IMR-90 (cell line): ENCODE data around the gene PTPN5. TPM values are rescaled to one million over a fixed set of nuclear protein-coding genes. Genes with fewer than 3 reads are reported as not detected.

Experiments used
- ATAC-seq: fragments of 200-7000 bp; cut with Tn5 transposase; 2 replicates; pipeline ENCODE4 v1.9.1; 2020; ENCODE audit warnings: low read depth, mild to moderate bottlenecking, moderate library complexity
- BruUV-seq: library from RNA; stranded (reverse); fragments of 400-500 nt; replicated peaks from 2 replicates; lab custom pipeline; 2021; lab: Mats Ljungman, UMichigan
- CTCF ChIA-PET: fragments of 300-600 bp; formaldehyde crosslinking; extraction: SDS; loops from one replicate; lab custom pipeline; 2021; ENCODE audit warnings: antibody characterized with exemption; lab: Yijun Ruan, JAX
- POLR2A ChIA-PET: fragments of 300-600 bp; sonication (Branson Sonifier 250); formaldehyde crosslinking; loops from one replicate; lab custom pipeline; 2022; ENCODE audit warnings: antibody characterized with exemption; ENCODE audit not compliant: unreplicated experiment; lab: Charles Lee
- DNase-seq: peaks from one replicate; pipeline ENCODE4 v3.0.0; 2013
- H2AFZ ChIP-seq: replicated peaks from 2 replicates; pipeline ENCODE3; 2013; ENCODE audit warnings: low read length, mild to moderate bottlenecking; ENCODE audit not compliant: poor library complexity
- H2AK5ac ChIP-seq: 2 replicates; pipeline ENCODE4 v1.6.1; 2013; ENCODE audit warnings: low read depth, low read length, inconsistent platforms
- H2AK9ac ChIP-seq: replicated peaks from 2 replicates; pipeline ENCODE3; 2013; ENCODE audit warnings: mild to moderate bottlenecking, low read depth, low read length, moderate library complexity; ENCODE audit not compliant: poor library complexity
- H2BK120ac ChIP-seq: 2 replicates; pipeline ENCODE4 v1.6.1; 2013; ENCODE audit warnings: low read depth, low read length, inconsistent platforms
- H2BK15ac ChIP-seq: 3 replicates; pipeline ENCODE4 v1.6.1; 2013; ENCODE audit warnings: low read depth, low read length, inconsistent platforms
- H2BK20ac ChIP-seq: 2 replicates; pipeline ENCODE4 v1.6.1; 2013; ENCODE audit warnings: low read depth, mild to moderate bottlenecking, inconsistent platforms, low read length, moderate library complexity
- H2BK5ac ChIP-seq: 2 replicates; pipeline ENCODE4 v1.6.1; 2013; ENCODE audit warnings: mild to moderate bottlenecking, low read depth, low read length, inconsistent platforms; ENCODE audit not compliant: poor library complexity, severe bottlenecking
- H3K14ac ChIP-seq: replicated peaks from 2 replicates; pipeline ENCODE4 v1.6.1; 2013; ENCODE audit warnings: low read depth, low read length, inconsistent platforms
- H3K18ac ChIP-seq: 2 replicates; pipeline ENCODE4 v1.6.1; 2013; ENCODE audit warnings: low read depth, low read length, control low read depth
- H3K23ac ChIP-seq: 2 replicates; pipeline ENCODE4 v1.6.1; 2013; ENCODE audit warnings: low read depth, low read length, inconsistent platforms
- H3K27ac ChIP-seq: 2 replicates; pipeline ENCODE4 v1.5.1; 2013; ENCODE audit warnings: mild to moderate bottlenecking, control low read depth, low read length; ENCODE audit not compliant: insufficient read depth
- H3K27me3 ChIP-seq: 2 replicates; pipeline ENCODE4 v1.6.1; 2013; ENCODE audit warnings: low read length; ENCODE audit not compliant: control insufficient read depth, insufficient read depth
- H3K36me3 ChIP-seq: 2 replicates; pipeline ENCODE4 v1.6.1; 2013; ENCODE audit warnings: low read length, mixed read lengths; ENCODE audit not compliant: control insufficient read depth, insufficient read depth
- H3K4ac ChIP-seq: 2 replicates; pipeline ENCODE4 v1.6.1; 2013; ENCODE audit warnings: low read depth, low read length, inconsistent platforms
- H3K4me1 ChIP-seq: 2 replicates; pipeline ENCODE4 v1.6.1; 2013; ENCODE audit warnings: low read length, mixed read lengths; ENCODE audit not compliant: control insufficient read depth, insufficient read depth
- H3K4me2 ChIP-seq: 2 replicates; pipeline ENCODE4 v1.6.1; 2013; ENCODE audit warnings: low read depth, mild to moderate bottlenecking, control low read depth, low read length, moderate library complexity
- H3K4me3 ChIP-seq: 2 replicates; pipeline ENCODE4 v1.5.1; 2013; ENCODE audit warnings: low read depth, mild to moderate bottlenecking, control low read depth, low read length, moderate library complexity; ENCODE audit not compliant: insufficient read depth
- H3K56ac ChIP-seq: 2 replicates; pipeline ENCODE4 v1.6.1; 2013; ENCODE audit warnings: low read length, inconsistent platforms; ENCODE audit not compliant: insufficient read depth; ENCODE audit errors: extremely low read depth
- H3K79me1 ChIP-seq, 2 experiments: 2 replicates each; pipeline ENCODE4 v1.6.1; 2013; ENCODE audit warnings: low read length in 2 of 2, inconsistent platforms in 1 of 2, low read depth in 1 of 2
- H3K9ac ChIP-seq: 2 replicates; pipeline ENCODE4 v1.6.1; 2013; ENCODE audit warnings: low read depth, low read length, control low read depth
- H3K9me1 ChIP-seq: 2 replicates; pipeline ENCODE4 v1.6.1; 2013; ENCODE audit warnings: low read length, inconsistent platforms; ENCODE audit not compliant: insufficient read depth
- H3K9me3 ChIP-seq: 2 replicates; pipeline ENCODE4 v1.6.1; 2013; ENCODE audit warnings: low read length; ENCODE audit not compliant: control insufficient read depth, insufficient read depth
- H4K20me1 ChIP-seq: 2 replicates; pipeline ENCODE4 v1.6.1; 2013; ENCODE audit warnings: low read length, inconsistent platforms; ENCODE audit not compliant: insufficient read depth
- H4K5ac ChIP-seq: 2 replicates; pipeline ENCODE4 v1.6.1; 2013; ENCODE audit warnings: mild to moderate bottlenecking, low read depth, low read length, control low read depth
- H4K8ac ChIP-seq, 2 experiments: 2 replicates each; pipeline ENCODE4 v1.6.1; 2013; ENCODE audit warnings: low read depth in 2 of 2, low read length in 2 of 2, control low read depth in 1 of 2, inconsistent platforms in 1 of 2
- H4K91ac ChIP-seq: 2 replicates; pipeline ENCODE4 v1.6.1; 2013; ENCODE audit warnings: low read depth, low read length, inconsistent platforms; ENCODE audit not compliant: insufficient read depth
- FOS ChIP-seq: fragments of 150-350 bp; IDR thresholded peaks from 2 replicates; pipeline ENCODE4 v1.6.1; 2016; ENCODE audit warnings: low read depth, low read length
- MAZ ChIP-seq: IDR thresholded peaks from 2 replicates; pipeline ENCODE4 v1.6.1; 2012; ENCODE audit warnings: low read depth, mild to moderate bottlenecking, low read length, improper control_type of control experiment, moderate library complexity, borderline replicate concordance
- POLR2A ChIP-seq: IDR thresholded peaks from 2 replicates; pipeline ENCODE4 v1.6.1; 2012; ENCODE audit warnings: mild to moderate bottlenecking, low read depth, low read length
- RAD21 ChIP-seq: IDR thresholded peaks from 2 replicates; pipeline ENCODE4 v1.6.1; 2012; ENCODE audit warnings: low read length, improper control_type of control experiment
- RCOR1 ChIP-seq: IDR thresholded peaks from 2 replicates; pipeline ENCODE4 v1.6.1; 2012; ENCODE audit warnings: mild to moderate bottlenecking, low read length, improper control_type of control experiment; ENCODE audit not compliant: insufficient replicate concordance
- SMC3 ChIP-seq: fragments of 150-350 bp; IDR thresholded peaks from 2 replicates; pipeline ENCODE4 v1.6.1; 2016; ENCODE audit warnings: low read depth, mild to moderate bottlenecking, antibody characterized with exemption, low read length, moderate library complexity
- WGBS, 2 experiments: methylation state at CpG; one replicate each; pipeline versions ENCODE4 v1.1.5 to v1.1.7; 2013; ENCODE audit warnings: missing lambda C conversion rate in 2 of 2; ENCODE audit not compliant: insufficient read length in 1 of 2; ENCODE audit errors: extremely low coverage in 2 of 2; 5-methylcytosine and 5-hydroxymethylcytosine counted together
- dilution Hi-C: fragments of 300-500 bp; cut with HindIII; formaldehyde crosslinking; loops from one replicate; pipeline ENCODE4 v1.14.3; 2018; ENCODE audit warnings: low sequenced_read_pairs; ENCODE audit not compliant: unreplicated experiment
- in situ Hi-C: fragments of 300-500 bp; cut with MboI; formaldehyde crosslinking; loops from 3 replicates; pipeline ENCODE4 v1.14.3; 2019; ENCODE audit warnings: low sequenced_read_pairs, inconsistent platforms, mixed read lengths
- intact Hi-C: fragments of 100-400 bp; cut with micrococcal nuclease; formaldehyde crosslinking; loops from 2 replicates; pipeline ENCODE4 v1.10.0; 2022
- polyA plus RNA-seq, 3 experiments: library from polyadenylated mRNA; depleted of rRNA; stranded (reverse); fragments of >200 nt; gene quantifications; 2 replicates each; pipeline ENCODE4 v1.2.3, GENCODE V29; 2012; ENCODE audit warnings: low replicate concordance in 1 of 3
- total RNA-seq: library from RNA; depleted of rRNA; stranded (reverse); fragments of >200 nt; gene quantifications from 2 replicates; pipeline ENCODE4 v1.2.3, GENCODE V29; 2012

PTPN5 gene
- total and polyA plus RNA-seq, 2 of the 4 experiments (the other 2 are of a cell fraction) = not detected

DNA sequence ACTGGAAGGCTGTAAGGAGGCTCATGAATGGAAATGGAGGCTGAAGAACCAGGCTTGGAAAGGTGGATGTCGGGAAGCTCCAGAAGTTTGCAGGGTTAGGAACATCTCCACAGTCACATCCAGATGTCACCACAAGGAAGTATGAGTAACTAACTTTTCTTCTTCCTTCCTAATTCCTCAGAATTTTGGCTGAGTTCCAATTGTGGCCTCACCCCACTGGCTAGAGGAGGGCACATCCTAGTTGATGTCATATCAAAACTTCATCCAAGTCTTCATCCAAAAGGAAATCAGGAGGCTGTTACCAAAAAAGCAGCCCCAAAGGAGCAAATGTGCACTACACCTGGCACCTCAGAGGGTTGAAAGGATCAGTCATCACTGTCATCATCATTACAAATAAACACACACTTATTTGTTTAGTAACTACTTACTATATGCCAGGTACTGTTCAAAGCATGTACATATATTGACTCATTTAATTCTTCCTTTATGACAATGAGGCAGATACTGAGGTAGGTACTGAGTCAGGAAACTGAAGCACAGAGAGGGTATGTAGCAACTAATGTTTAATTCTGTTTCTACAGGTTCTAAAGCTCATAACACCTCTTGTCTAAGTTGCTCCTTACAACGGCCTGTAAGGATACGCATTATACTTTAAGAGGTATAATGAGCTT is 7.3 kb upstream of the PTPN5 start:
- WGBS, 2 experiments = no CpG with 5 or more reads among the region's 3 CpGs
- BruUV-seq = no TSS peak

More for the DNA sequence above, 7.3 kb upstream of the PTPN5 start:
- no peak overlapping the region for H3K4me2 ChIP-seq
- TF ChIP-seq RAD21 (no peak), MAZ (no peak), POLR2A (no peak), FOS (no peak), RCOR1 (no peak), SMC3 (no peak)
- no peak overlapping the region for H2BK120ac ChIP-seq
- H3K4ac ChIP-seq = no peak overlapping the region
- DNase-seq (no peak), ATAC-seq (no peak)
- H3K79me1 ChIP-seq = no peaks in the 10 kb centered on the region
- H2AK9ac ChIP-seq = no peak overlapping the region
- H2BK15ac ChIP-seq = no peak overlapping the region
- no peak overlapping the region for H4K8ac ChIP-seq
- no peak overlapping the region for H4K91ac ChIP-seq
- intact Hi-C loops (no loop called here), in situ Hi-C loops (no loop called here), dilution Hi-C loops (no loop called here)
- H2BK20ac ChIP-seq = no peak overlapping the region
- no peak overlapping the region for H3K9ac ChIP-seq
- H3K23ac ChIP-seq = no peak overlapping the region
- no peak overlapping the region for H2AFZ ChIP-seq
- no peak overlapping the region for H3K18ac ChIP-seq
- no peak overlapping the region for H3K4me3 ChIP-seq
- H3K36me3 ChIP-seq = no peaks in the 10 kb centered on the region
- no peak overlapping the region for H3K14ac ChIP-seq
- H2AK5ac ChIP-seq = no peak overlapping the region
- no peaks in the 10 kb centered on the region for H3K9me1 ChIP-seq
- peaks cover 12% of the 10 kb centered on the region for H3K27me3 ChIP-seq
- no peaks in the 10 kb centered on the region for H4K20me1 ChIP-seq
- no peak overlapping the region for H3K27ac ChIP-seq
- POLR2A ChIA-PET = no interaction called here
- H4K5ac ChIP-seq = no peak overlapping the region
- no peak overlapping the region for H3K56ac ChIP-seq
- no peak overlapping the region for H2BK5ac ChIP-seq
- H3K4me1 ChIP-seq = no peaks in the 10 kb centered on the region
- H3K9me3 ChIP-seq = no peaks in the 10 kb centered on the region
- CTCF ChIA-PET = interaction anchor here (0.7 kb wide), 1 partner anchor 38 kb away, joined by 3 read pairs; no protein-coding TSS in a partner anchor
